ENCODE results near the gene PDE11A.

The PDE11A gene

GRCh38 chr2:177675825-177676224, 396.8 kb downstream of the PDE11A start:
- peaks cover 9% of the 10 kb centered on the region for H3K4me1 ChIP-seq
- no peak overlapping the region for H3K27ac ChIP-seq
- TF ChIP-seq, protein P1, sequence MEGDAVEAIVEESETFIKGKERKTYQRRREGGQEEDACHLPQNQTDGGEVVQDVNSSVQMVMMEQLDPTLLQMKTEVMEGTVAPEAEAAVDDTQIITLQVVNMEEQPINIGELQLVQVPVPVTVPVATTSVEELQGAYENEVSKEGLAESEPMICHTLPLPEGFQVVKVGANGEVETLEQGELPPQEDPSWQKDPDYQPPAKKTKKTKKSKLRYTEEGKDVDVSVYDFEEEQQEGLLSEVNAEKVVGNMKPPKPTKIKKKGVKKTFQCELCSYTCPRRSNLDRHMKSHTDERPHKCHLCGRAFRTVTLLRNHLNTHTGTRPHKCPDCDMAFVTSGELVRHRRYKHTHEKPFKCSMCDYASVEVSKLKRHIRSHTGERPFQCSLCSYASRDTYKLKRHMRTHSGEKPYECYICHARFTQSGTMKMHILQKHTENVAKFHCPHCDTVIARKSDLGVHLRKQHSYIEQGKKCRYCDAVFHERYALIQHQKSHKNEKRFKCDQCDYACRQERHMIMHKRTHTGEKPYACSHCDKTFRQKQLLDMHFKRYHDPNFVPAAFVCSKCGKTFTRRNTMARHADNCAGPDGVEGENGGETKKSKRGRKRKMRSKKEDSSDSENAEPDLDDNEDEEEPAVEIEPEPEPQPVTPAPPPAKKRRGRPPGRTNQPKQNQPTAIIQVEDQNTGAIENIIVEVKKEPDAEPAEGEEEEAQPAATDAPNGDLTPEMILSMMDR (IDR thresholded peaks at IDR 0.05) = no peak
- no peak overlapping the region for H3K9ac ChIP-seq
- no peaks in the 10 kb centered on the region for H3K27me3 ChIP-seq (ENCODE audit: control insufficient read depth, insufficient read depth, low read length)
- no peak overlapping the region for H3K4me2 ChIP-seq (ENCODE audit: low read length)
- no peaks in the 10 kb centered on the region for H3K9me3 ChIP-seq (ENCODE audit: control insufficient read depth, low read length)
- no peaks in the 10 kb centered on the region for H3K79me2 ChIP-seq
- H2AFZ ChIP-seq = no peak overlapping the region
- H3K36me3 ChIP-seq (ENCODE audit: control insufficient read depth, insufficient read depth, low read length) = no peaks in the 10 kb centered on the region
- no peak overlapping the region for H3K4me3 ChIP-seq (ENCODE audit: low read depth, low read length)

DNA sequence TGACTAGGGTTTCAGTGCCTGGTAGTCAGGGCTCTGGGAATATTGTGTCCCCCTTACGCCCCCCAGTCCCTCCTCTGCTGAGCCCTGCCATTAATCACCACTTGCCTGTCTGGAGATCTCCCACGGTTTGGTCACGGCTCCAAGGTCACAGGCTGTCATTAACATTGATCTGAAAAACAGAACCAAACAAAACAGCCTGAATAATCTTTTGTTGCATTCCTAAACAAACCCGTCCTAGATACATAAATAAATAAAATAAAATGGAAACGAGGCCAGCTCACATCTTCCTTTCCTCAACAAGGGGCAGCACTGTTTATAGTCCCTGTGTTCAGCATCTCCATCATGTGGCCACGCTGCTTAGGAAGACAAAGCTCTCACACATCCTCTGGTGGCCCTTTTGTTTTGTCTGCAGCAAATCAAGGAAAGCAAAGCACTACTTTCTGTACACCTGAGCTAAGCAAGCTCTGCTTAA, 397.2 kb downstream of the PDE11A start:
- Histone ChIP-seq H2AFZ (no peak overlapping the region), H3K4me3 (ENCODE audit: low read depth, low read length) (no peak overlapping the region), H3K27me3 (ENCODE audit: control insufficient read depth, insufficient read depth, low read length) (no peaks in the 10 kb centered on the region), H3K36me3 (ENCODE audit: control insufficient read depth, insufficient read depth, low read length) (no peaks in the 10 kb centered on the region), H3K27ac (no peak overlapping the region), H3K9ac (no peak overlapping the region), H3K4me1 (peaks cover 9% of the 10 kb centered on the region), H3K9me3 (ENCODE audit: control insufficient read depth, low read length) (no peaks in the 10 kb centered on the region), H3K79me2 (no peaks in the 10 kb centered on the region), H3K4me2 (ENCODE audit: low read length) (no peak overlapping the region)
- TF ChIP-seq, protein P1 (IDR thresholded peaks at IDR 0.05) = no peak

DNA sequence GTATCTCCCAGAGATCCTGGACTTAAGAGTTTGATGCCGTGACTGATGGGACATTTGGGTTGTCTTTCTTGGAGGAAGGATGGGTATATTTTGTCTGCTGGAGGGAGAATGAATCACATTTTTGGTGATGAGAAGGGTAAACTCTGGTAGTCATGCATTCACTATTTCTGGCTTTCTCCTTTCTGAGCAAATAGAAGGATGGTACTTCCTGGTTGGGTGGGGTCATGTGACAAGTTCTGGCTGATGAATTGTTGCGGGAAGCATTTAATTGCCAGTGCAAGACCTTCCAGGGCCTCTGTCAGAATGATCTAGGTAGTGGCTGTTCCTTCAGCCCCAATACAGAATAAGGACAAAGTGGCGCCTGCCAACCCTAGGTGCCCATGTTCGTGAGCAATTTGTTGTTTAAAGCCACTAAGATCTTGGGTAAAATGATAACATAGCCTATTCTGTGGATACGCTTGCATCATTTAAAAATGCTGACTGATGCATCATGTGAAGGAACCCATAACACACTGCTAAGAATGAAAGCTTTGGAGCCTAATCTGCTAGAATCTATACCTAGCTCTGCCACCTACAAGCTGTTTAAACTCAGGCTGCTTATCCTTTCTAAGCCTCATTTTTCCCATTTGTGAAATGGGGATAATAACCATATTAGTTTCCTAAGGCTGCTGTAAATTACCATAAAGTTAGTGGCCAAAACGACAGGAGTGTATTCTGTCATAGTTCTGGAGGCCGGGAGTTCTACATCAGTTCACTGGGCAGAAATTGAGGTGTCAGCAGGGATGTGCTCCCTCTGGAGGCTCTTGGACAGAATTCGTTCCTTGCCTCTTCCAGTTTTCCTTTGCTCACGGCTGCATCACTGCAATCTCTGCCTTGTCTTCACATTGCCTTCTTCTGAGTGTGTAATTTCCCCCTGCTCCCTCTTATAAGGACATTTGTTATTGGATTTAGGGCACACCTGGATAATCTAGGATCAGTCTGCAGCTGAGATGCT, 398.7 kb downstream of the PDE11A start:
- Histone ChIP-seq H3K4me3 (ENCODE audit: low read depth, low read length) (no peak overlapping the region), H3K4me1 (peaks cover 5% of the 10 kb centered on the region), H3K4me2 (ENCODE audit: low read length) (no peak overlapping the region), H2AFZ (no peak overlapping the region), H3K36me3 (ENCODE audit: control insufficient read depth, insufficient read depth, low read length) (no peaks in the 10 kb centered on the region), H3K79me2 (no peaks in the 10 kb centered on the region), H3K9ac (no peak overlapping the region), H3K9me3 (ENCODE audit: control insufficient read depth, low read length) (no peaks in the 10 kb centered on the region), H3K27ac (no peak overlapping the region), H3K27me3 (ENCODE audit: control insufficient read depth, insufficient read depth, low read length) (no peaks in the 10 kb centered on the region)
- TF ChIP-seq, protein P1 (IDR thresholded peaks at IDR 0.05) = no peak

DNA sequence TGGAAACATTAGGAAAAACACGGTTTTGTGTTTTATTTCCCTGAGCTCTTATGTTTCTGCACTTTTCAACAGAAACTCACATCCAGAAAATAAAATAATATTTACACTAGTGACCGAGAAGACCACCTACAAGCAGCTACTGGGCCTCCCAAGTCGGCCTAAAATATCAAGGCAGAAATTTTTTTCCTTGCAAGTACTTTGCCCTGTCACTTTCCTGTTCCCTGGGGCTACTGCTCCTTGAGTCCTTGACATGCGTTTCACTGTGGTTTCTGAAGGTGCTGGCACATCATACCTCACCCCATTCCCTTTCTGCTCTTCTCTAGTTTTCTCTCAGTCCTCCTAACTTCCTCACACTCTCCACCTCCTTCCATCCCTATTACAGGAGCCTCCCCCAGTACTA, 400.9 kb downstream of the PDE11A start:
- TF ChIP-seq, protein P1 (IDR thresholded peaks at IDR 0.05) = no peak
- H3K36me3 ChIP-seq (ENCODE audit: control insufficient read depth, insufficient read depth, low read length) = no peaks in the 10 kb centered on the region
- H3K4me1 ChIP-seq = peaks cover 5% of the 10 kb centered on the region
- H3K79me2 ChIP-seq = no peaks in the 10 kb centered on the region
- H2AFZ ChIP-seq = no peak overlapping the region
- no peak overlapping the region for H3K4me2 ChIP-seq (ENCODE audit: low read length)
- no peak overlapping the region for H3K9ac ChIP-seq
- no peak overlapping the region for H3K27ac ChIP-seq
- no peaks in the 10 kb centered on the region for H3K27me3 ChIP-seq (ENCODE audit: control insufficient read depth, insufficient read depth, low read length)
- no peak overlapping the region for H3K4me3 ChIP-seq (ENCODE audit: low read depth, low read length)
- H3K9me3 ChIP-seq (ENCODE audit: control insufficient read depth, low read length) = no peaks in the 10 kb centered on the region

All from parathyroid adenoma (tissue), 2 donors.